NCI-H524 (cell line): ENCODE results near the gene SPRED3.
"Not testable (repeated sequence)": the region's sequence is repeated elsewhere in the genome, so short reads cannot be mapped to it uniquely, and the experiment has no call there.

ENCODE experiments used
- DNase-seq, 2 experiments: peaks; one replicate each; lab custom pipeline; 2025; lab: John Stamatoyannopoulos, UW

Gene SPRED3

GRCh38 chr19:38417544-38418506 is 29.3 kb downstream of the SPRED3 start:
- peak; percentile 47 to 60 for DNase-seq

GRCh38 chr19:38420935-38421334 is 32.4 kb downstream of the SPRED3 start:
- no peak for DNase-seq

- no peak for DNase-seq
Observed at GRCh38 chr19:38421856-38422255, 33.4 kb downstream of the SPRED3 start.

- DNase-seq: no peak
Observed at GRCh38 chr19:38422438-38422837, 33.9 kb downstream of the SPRED3 start.

GRCh38 chr19:38424272-38424671 is 35.8 kb downstream of the SPRED3 start:
- DNase-seq: no peak

- no peak for DNase-seq
Observed at GRCh38 chr19:38425222-38425809, 36.8 kb downstream of the SPRED3 start.

- no peak for DNase-seq
Observed at GRCh38 chr19:38425810-38426466, 37.4 kb downstream of the SPRED3 start, which contains the start of gene RASGRP4. RASGRP4 (minus strand) TSS chr19:38426219; CDS start chr19:38426091, 128 bp downstream.

GRCh38 chr19:38427035-38427677 is 38.7 kb downstream of the SPRED3 start:
- DNase-seq: not testable (repeated sequence)

GRCh38 chr19:38429055-38429810 is 40.7 kb downstream of the SPRED3 start:
- DNase-seq: no peak

- DNase-seq: no peak
Observed at GRCh38 chr19:38429811-38430156, 41.3 kb downstream of the SPRED3 start.

GRCh38 chr19:38430931-38431330 is 42.4 kb downstream of the SPRED3 start:
- DNase-seq: no peak

GRCh38 chr19:38433268-38433733 is 44.8 kb downstream of the SPRED3 start, which contains the start of gene RYR1:
RYR1 (plus strand) TSS chr19:38433691; CDS start chr19:38433830, 139 bp downstream.
- no peak for DNase-seq

GRCh38 chr19:38434549-38435051 is 46.1 kb downstream of the SPRED3 start:
- DNase-seq: peak in 1 of 2 experiments; percentile 48

- no peak for DNase-seq
Observed at GRCh38 chr19:38437295-38437694, 48.8 kb downstream of the SPRED3 start.

- DNase-seq: no peak
Observed at GRCh38 chr19:38437917-38438316, 49.4 kb downstream of the SPRED3 start.

- DNase-seq: no peak
Observed at GRCh38 chr19:38440592-38440991, 52.1 kb downstream of the SPRED3 start.

GRCh38 chr19:38441657-38442348 is 53.3 kb downstream of the SPRED3 start:
- no peak for DNase-seq

- no peak for DNase-seq
Observed at GRCh38 chr19:38442736-38443135, 54.2 kb downstream of the SPRED3 start.

- DNase-seq: no peak
Observed at GRCh38 chr19:38443458-38443999, 55.0 kb downstream of the SPRED3 start.

- DNase-seq: no peak
Observed at GRCh38 chr19:38444026-38444425, 55.5 kb downstream of the SPRED3 start.
